Activated CD8-positive, alpha-beta T cell treated with anti-CD3 and anti-CD28 coated beads, Interleukin-2, amount 10 ng/mL, durations not matched to agents 7 days and 5 days (primary cell): ENCODE results near the gene HOMER3. TPM values are rescaled to one million over a fixed set of nuclear protein-coding genes. Genes with fewer than 3 reads are reported as not detected.

ENCODE experiments used
- ATAC-seq: fragments of 150-1000 bp; cut with Tn5 transposase; one replicate; pipeline ENCODE4 v1.10.0; 2021; ENCODE audit warnings: moderate library complexity
- CTCF ChIA-PET: fragments of 350-600 bp; sonication (Branson Sonifier 250); formaldehyde crosslinking; loops from one replicate; lab custom pipeline; 2021; ENCODE audit warnings: antibody characterized with exemption; lab: Charles Lee
- POLR2A ChIA-PET: fragments of 350-600 bp; sonication (Branson Sonifier 250); formaldehyde crosslinking; loops from one replicate; lab custom pipeline; 2021; ENCODE audit warnings: antibody characterized with exemption; lab: Charles Lee
- DNase-seq: peaks from one replicate; pipeline ENCODE4 v3.0.0-alpha.2; 2020
- H3K27ac Mint-ChIP-seq: one replicate; pipeline ENCODE4 v1.8.0; 2021; ENCODE audit warnings: mild to moderate bottlenecking, mixed read lengths
- H3K27me3 Mint-ChIP-seq: one replicate; pipeline ENCODE4 v1.8.0; 2021; ENCODE audit warnings: low read depth, mixed read lengths
- H3K36me3 Mint-ChIP-seq: one replicate; pipeline ENCODE4 v1.8.0; 2021; ENCODE audit warnings: low read depth, mixed read lengths
- H3K4me1 Mint-ChIP-seq: one replicate; pipeline ENCODE4 v1.8.0; 2021; ENCODE audit warnings: low read depth, mixed read lengths
- H3K4me3 Mint-ChIP-seq: one replicate; pipeline ENCODE4 v1.8.0; 2021; ENCODE audit warnings: mild to moderate bottlenecking, mixed read lengths
- H3K9me3 Mint-ChIP-seq: one replicate; pipeline ENCODE4 v1.8.0; 2022; ENCODE audit warnings: mixed read lengths; ENCODE audit not compliant: insufficient read depth
- total RNA-seq, 2 experiments: library from RNA; stranded (reverse); gene quantifications; one replicate each; pipeline ENCODE4 v1.2.3, GENCODE V29; 2021

The HOMER3 gene
- total RNA-seq, 2 experiments from 2014 or later = not detected

DNA sequence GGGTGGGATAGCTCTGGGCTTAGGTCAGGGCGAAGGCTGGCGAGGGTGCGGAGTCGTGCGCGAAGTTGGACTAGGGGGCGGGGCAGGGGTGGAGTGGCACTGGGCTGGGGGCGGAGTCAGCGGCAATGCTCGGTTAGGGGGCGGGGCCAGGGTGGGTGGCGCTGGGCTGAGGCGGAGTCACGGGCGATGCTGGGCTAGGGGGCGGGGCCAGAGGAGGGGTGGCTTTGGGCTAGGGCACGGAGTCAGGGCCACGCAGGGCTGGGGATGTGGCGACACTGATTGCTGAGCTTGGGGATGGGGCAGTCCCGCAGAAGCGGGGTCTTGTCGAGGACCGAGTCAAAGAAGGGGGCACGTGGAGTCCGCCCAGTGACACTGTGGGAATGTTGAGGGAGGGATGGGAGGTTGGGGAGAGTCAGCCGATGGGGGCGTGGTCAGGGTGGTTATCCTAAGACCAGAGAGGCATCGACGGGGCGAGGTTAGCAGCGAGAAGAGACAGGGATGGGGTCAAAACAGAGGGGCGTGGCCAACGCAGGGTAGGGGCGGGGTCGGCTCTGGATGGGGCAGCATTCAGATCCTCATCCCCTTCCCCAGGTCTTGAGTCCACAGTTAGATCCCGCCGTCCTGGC, 8.7 kb downstream of the HOMER3 start:
- ChIA-PET POLR2A (interaction anchor here (0.9 to 2.3 kb wide), 2 partner anchors 10 to 13 kb away, joined by 3 to 9 read pairs; partner anchors contain the start of genes COPE and DDX49), CTCF (interaction anchor here (1.5 kb wide), 1 partner anchor 13 kb away, joined by 5 read pairs; the partner anchor contains the start of genes COPE and DDX49)
- H3K27me3 Mint-ChIP-seq = peaks cover 9% of the 10 kb centered on the region
- H3K9me3 Mint-ChIP-seq = no peaks in the 10 kb centered on the region
- peaks cover 3% of the 10 kb centered on the region for H3K36me3 Mint-ChIP-seq
- H3K27ac Mint-ChIP-seq = no peak overlapping the region
- H3K4me3 Mint-ChIP-seq = peak overlapping the region; percentile 62
- ATAC-seq (peak; percentile 93), DNase-seq (peak; percentile 84)
- peaks cover 3% of the 10 kb centered on the region for H3K4me1 Mint-ChIP-seq

DNA sequence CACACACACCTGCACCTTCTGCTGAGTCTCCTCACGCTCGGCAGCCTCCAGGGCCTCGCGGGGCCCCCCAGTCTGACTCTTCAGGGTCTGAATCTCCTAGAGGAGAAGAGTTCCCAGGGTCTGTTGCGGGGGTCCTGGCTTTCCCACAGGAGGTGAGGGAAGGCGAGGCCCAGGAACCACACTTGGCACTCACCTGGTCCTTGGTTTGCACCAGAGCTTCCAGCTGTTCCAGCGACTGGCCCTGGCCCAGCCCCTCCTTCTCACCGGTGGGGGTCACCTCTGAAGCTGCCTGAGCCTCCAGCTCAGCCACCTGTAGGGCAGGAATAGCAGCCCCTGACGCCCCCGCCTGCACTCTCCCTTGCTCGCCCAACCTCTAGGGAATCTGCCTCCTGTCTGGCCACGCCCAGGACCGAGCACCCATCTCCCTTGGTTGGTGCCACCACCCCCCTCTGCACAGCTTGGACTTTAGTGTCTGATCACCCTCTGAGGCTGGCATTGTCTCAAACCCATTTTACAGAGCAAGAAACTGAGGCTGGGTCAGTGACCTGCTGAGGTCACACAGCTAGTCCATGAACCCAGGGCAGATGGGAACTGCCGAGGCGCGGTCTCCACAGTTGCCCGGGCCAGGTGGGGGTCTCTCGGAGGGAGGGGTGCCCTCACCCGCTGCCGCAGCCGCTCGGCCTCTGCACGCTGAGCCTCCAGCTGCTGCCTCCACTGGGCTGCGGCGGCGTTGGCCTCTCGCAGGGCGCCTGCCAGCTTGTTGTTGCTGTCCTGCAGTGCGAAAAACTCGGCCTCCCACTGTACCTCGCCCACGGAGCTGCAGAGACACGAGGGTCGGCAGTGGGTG, 9.5 kb downstream of the HOMER3 start:
- Mint-ChIP-seq H3K27me3 (peaks cover 9% of the 10 kb centered on the region), H3K27ac (no peak overlapping the region), H3K9me3 (no peaks in the 10 kb centered on the region), H3K4me3 (no peak overlapping the region), H3K4me1 (peaks cover 3% of the 10 kb centered on the region), H3K36me3 (peaks cover 3% of the 10 kb centered on the region)
- ChIA-PET CTCF (interaction anchor here (1.5 kb wide), 1 partner anchor 12 kb away, joined by 5 read pairs; the partner anchor contains the start of genes COPE and DDX49), POLR2A (interaction anchor here (0.9 to 2.3 kb wide), 2 partner anchors 9 to 12 kb away, joined by 3 to 9 read pairs; partner anchors contain the start of genes COPE and DDX49)
- ATAC-seq = no peak
- DNase-seq = no peak

DNA sequence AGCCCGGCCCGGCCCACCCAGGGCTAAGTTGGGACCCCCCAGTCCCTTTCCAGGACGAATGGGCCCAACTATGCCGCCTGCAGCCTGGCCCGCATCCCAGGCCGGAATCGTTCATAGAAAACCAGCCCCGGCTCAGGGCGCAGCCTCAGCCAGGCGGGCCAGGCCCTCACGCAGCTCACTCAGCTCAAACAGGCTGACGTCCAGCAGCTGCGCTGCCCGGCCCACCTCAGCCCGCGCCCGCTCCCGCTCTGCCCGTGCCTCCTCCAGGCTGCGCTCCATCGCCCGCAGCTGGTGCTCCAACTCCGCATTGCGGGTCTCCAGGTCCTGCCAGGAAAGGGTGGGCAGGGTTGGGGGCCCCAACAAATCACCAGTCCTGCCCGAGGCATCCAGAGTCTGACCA, 11.7 kb downstream of the HOMER3 start:
- ChIA-PET CTCF (no interaction called here), POLR2A (interaction anchor here (1.1 kb wide), 1 partner anchor 10 kb away, joined by 7 read pairs; the partner anchor contains the start of genes COPE and DDX49)
- no peak for DNase-seq
- peaks cover 9% of the 10 kb centered on the region for H3K27me3 Mint-ChIP-seq
- H3K27ac Mint-ChIP-seq = no peak overlapping the region
- H3K4me1 Mint-ChIP-seq = peaks cover 3% of the 10 kb centered on the region
- peaks cover 17% of the 10 kb centered on the region for H3K36me3 Mint-ChIP-seq
- no peak for ATAC-seq
- no peak overlapping the region for H3K4me3 Mint-ChIP-seq
- H3K9me3 Mint-ChIP-seq = no peaks in the 10 kb centered on the region

DNA sequence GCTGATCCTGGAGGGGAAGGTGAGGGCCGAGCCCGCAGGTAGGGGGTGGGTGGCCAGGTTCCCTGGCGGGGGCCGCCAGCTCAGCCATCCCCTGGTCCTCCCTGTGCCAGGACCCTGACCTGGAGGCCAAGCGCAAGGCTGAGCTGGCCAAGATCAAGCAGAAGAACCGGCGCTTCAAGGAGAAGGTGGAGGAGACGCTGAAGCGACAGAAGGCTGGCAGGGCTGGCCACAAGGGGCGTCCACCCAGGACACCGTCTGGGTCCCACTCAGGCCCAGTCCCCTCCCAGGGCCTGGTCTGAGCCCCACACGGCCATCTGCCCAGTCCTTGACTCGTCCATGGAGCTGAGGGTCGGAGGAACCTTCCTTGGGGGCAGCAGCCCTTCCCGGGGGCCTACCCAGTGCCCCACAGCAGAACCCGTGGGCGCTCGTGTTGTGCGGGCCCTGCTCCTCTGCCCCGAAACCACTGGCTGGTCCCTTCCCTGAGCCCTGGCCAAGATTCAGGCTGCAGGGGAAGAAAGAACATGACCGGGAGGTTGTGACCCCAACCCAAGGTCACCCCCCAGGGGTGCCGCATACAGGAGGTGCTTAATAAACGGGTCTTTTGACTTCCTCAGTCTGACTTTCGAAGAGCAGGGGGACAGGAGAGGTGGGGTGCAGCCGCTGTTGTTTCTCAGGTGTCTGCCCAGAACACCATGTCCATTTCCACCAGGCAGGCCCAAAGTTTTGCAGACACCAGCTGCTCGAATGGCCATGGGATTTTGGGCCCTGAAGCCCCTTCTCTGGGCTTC, 12.8 kb downstream of the HOMER3 start:
- Mint-ChIP-seq H3K4me3 (no peak overlapping the region), H3K27ac (no peak overlapping the region), H3K36me3 (peaks cover 27% of the 10 kb centered on the region), H3K9me3 (no peaks in the 10 kb centered on the region), H3K27me3 (peaks cover 2% of the 10 kb centered on the region), H3K4me1 (peaks cover 3% of the 10 kb centered on the region)
- CTCF ChIA-PET = no interaction called here
- no peak for ATAC-seq
- POLR2A ChIA-PET = no interaction called here
- no peak for DNase-seq

DNA sequence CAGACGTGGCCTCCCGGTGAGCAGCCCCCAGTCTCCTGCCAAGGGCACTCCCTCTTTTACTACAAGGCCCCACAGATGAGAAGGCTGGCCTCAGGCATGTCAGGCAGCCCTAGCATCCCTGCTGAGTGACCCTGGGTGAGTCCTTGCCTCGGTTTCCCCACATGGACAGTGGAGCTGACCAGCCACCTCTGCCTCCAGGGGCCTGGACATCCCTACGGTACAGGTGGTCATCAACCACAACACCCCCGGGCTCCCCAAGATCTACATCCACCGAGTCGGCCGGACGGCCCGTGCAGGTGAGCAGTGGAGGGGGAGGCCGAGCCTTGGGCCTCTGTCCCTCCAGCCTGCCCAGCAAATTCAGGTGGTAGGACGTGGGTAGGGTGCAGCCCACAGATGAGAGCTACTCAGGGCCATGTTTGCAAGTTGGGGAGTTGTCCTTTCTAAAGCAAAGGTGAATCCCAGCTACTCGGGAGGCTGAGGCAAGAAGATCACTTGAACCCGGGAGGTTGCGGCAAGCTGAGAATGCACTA, 16.3 kb downstream of the HOMER3 start:
- H3K4me3 Mint-ChIP-seq = no peak overlapping the region
- H3K27me3 Mint-ChIP-seq = no peaks in the 10 kb centered on the region
- CTCF ChIA-PET = no interaction called here
- H3K27ac Mint-ChIP-seq = no peak overlapping the region
- peaks cover 34% of the 10 kb centered on the region for H3K36me3 Mint-ChIP-seq
- ATAC-seq (no peak), DNase-seq (no peak)
- POLR2A ChIA-PET = no interaction called here
- no peaks in the 10 kb centered on the region for H3K9me3 Mint-ChIP-seq
- peaks cover 14% of the 10 kb centered on the region for H3K4me1 Mint-ChIP-seq

DNA sequence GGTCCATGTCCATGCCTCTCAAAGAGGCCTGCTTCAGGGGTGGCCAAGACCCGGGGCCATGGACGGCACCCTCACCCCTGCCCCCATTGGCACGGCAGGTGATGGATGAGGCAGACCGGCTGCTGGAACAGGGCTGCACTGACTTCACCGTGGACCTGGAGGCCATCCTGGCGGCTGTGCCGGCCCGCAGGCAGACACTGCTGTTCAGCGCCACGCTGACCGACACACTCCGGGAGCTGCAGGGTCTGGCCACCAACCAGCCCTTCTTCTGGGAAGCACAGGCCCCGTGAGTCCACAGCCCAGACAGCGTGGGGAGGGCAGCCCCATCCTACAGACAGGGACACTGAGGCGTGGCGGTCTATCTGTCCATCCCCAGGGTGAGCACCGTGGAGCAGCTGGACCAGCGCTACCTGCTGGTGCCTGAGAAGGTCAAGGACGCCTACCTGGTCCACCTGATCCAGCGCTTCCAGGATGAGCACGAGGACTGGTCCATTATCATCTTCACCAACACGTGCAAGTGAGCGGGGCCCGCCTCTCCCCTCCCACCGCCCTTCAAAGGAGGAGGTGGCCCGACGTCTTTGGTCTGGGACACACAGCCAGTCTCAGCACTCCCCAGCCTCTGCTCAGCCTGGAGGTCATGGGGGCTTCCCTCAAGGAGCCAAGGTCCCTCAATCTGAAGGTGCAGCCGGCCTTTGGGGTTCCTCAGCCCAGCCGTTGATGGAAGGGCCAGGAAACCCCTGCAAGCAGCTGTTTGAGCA, 18.6 kb downstream of the HOMER3 start:
- POLR2A ChIA-PET = interaction anchor here (0.6 to 1.0 kb wide), 2 partner anchors 9 to 908 kb away, joined by 3 read pairs; no protein-coding TSS in a partner anchor
- DNase-seq = no peak
- peaks cover 30% of the 10 kb centered on the region for H3K36me3 Mint-ChIP-seq

DNA sequence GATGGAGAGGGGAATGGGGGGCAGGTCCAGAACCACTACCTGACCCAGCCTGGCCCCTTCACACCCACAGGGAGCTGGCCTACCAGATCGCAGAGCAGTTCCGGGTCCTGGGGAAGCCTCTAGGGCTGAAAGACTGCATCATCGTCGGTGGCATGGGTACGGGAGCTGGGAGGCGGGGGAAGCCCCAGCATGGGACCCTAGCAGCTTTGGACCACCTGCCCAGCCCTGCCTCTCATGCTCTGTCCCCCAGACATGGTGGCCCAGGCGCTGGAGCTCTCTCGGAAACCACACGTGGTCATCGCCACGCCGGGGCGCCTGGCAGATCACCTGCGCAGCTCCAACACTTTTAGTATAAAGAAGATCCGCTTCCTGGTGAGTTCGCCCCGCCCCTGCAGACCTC, 19.4 kb downstream of the HOMER3 start:
- DNase-seq (no peak), ATAC-seq (no peak)
- Mint-ChIP-seq H3K4me1 (peaks cover 25% of the 10 kb centered on the region), H3K4me3 (peak overlapping the region; percentile 90), H3K9me3 (no peaks in the 10 kb centered on the region), H3K27me3 (no peaks in the 10 kb centered on the region), H3K36me3 (peaks cover 32% of the 10 kb centered on the region), H3K27ac (no peak overlapping the region)
- ChIA-PET POLR2A (no interaction called here), CTCF (no interaction called here)

More for the DNA sequence above, 18.6 kb downstream of the HOMER3 start:
- Mint-ChIP-seq H3K27me3 (no peaks in the 10 kb centered on the region), H3K4me3 (no peak overlapping the region), H3K4me1 (peaks cover 22% of the 10 kb centered on the region), H3K9me3 (no peaks in the 10 kb centered on the region), H3K27ac (no peak overlapping the region)
- CTCF ChIA-PET = no interaction called here
- ATAC-seq = no peak

DNA sequence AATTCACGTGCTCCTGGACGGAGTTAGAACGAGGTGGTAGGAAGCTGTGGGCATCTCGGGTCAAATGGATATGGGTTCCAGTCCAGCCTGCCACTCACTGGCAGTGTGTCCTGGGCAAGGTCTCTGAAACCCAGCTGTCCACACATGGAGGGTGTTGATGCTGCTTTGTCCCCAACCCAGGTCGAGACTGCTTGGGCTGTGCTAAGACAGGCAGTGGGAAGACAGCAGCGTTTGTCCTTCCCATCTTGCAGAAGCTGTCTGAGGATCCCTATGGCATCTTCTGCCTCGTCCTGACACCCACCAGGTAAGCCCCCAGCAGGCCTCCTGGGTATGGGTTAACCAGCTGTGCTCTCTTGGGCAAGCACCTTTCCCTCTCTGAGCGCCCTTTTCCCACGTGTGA, 20.6 kb downstream of the HOMER3 start:
- H3K4me1 Mint-ChIP-seq = peaks cover 29% of the 10 kb centered on the region
- ATAC-seq (no peak), DNase-seq (no peak)
- H3K27ac Mint-ChIP-seq = peak overlapping the region; percentile 93
- peak overlapping the region; percentile 90 for H3K4me3 Mint-ChIP-seq
- ChIA-PET CTCF (no interaction called here), POLR2A (no interaction called here)
- peaks cover 29% of the 10 kb centered on the region for H3K36me3 Mint-ChIP-seq
- H3K27me3 Mint-ChIP-seq = no peaks in the 10 kb centered on the region
- H3K9me3 Mint-ChIP-seq = no peaks in the 10 kb centered on the region

DNA sequence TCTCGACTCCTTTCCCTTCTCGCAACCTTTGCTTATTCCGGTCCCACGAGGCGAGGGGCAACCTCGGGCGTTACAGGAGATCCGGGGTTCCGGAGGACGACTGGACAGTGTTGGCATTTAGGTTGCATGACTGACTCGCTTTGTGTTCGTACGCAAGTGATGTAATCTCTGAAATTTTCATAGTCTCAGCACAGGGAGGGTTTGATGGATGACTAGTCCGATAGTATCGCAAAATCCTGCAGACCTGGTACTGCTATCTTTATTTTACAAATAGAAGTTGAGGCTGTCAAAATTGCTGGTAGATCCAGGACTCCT, 21.2 kb downstream of the HOMER3 start:
- H3K36me3 Mint-ChIP-seq = peaks cover 32% of the 10 kb centered on the region
- ChIA-PET POLR2A (interaction anchor here (0.6 to 2.0 kb wide), 18 partner anchors 9 to 639 kb away, joined by 3 to 14 read pairs (median 4); partner anchors contain the start of genes BORCS8, ELL, JUND and RFXANK), CTCF (interaction anchor here (0.9 to 2.2 kb wide), 5 partner anchors 11 to 467 kb away, joined by 3 to 6 read pairs (median 3); partner anchors contain the start of gene REX1BD)
- H3K27me3 Mint-ChIP-seq = no peaks in the 10 kb centered on the region
- peak overlapping the region; percentile 90 for H3K4me3 Mint-ChIP-seq
- H3K4me1 Mint-ChIP-seq = peaks cover 29% of the 10 kb centered on the region
- peak overlapping the region; percentile 93 for H3K27ac Mint-ChIP-seq
- no peak for DNase-seq
- ATAC-seq = no peak
- H3K9me3 Mint-ChIP-seq = no peaks in the 10 kb centered on the region

DNA sequence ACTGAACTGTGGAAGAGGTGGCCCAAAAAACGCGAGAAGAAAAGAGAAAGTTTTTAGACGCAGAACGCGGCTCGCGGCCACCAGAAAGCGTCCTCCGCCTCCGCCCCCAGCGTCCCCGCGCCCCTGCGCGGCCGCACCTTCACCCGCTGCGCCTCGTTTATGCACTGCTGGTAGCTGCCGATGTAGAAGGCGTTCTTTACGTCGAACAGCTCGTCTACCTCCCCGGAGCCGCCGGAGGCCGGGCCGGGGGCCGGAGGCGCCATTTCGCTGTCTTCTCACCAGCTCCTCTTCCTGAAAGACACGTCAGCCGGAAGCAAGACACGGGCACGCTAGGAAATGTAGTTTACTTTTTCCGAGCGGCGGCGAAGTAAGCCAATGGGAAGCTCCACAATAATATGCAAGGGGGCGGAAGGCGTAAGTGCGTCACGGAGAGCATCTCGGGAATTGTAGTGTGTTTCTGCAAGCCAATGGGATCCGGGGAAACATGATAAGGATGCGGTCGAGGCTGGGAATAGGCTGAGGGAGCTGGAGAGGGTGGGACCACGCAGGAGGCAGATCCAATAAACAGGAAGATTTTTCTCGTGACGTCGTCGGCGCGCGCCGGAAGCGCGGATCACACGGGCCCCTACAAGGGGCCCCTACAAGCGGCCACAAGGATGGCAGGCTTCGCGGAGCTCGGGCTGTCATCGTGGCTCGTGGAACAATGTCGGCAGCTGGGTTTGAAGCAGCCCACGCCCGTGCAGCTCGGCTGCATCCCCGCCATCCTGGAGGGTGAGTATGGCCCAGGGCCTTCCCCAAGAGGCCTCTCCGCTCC, 21.7 kb downstream of the HOMER3 start, which contains the start of the genes COPE and DDX49:
Gene COPE, minus strand, starts transcription at position 302 of the 814 bp plus-strand sequence. Its CDS starts 39 bp downstream, at position 263.
Gene DDX49, plus strand, starts transcription at position 630 of the 814 bp plus-strand sequence. Its CDS starts 27 bp downstream, at position 657.
- peak; percentile 96 for ATAC-seq
- peak within 1 kb of the TSS; percentile 93 for H3K27ac Mint-ChIP-seq
- H3K36me3 Mint-ChIP-seq = peaks cover 27% of the 10 kb centered on the region
- ChIA-PET CTCF (interaction anchor here (0.9 to 2.2 kb wide), 7 partner anchors 12 to 466 kb away, joined by 3 to 6 read pairs (median 3); partner anchors contain the start of gene REX1BD), POLR2A (interaction anchor here (0.6 to 2.0 kb wide), 22 partner anchors 8 to 638 kb away, joined by 3 to 14 read pairs (median 4); partner anchors contain the start of genes BORCS8, ELL, JUND and RFXANK)
- peak; percentile 99 for DNase-seq
- H3K4me3 Mint-ChIP-seq = peak within 1 kb of the TSS; percentile 90
- no peaks in the 10 kb centered on the region for H3K9me3 Mint-ChIP-seq
- H3K4me1 Mint-ChIP-seq = peaks cover 29% of the 10 kb centered on the region
- no peaks in the 10 kb centered on the region for H3K27me3 Mint-ChIP-seq
